HG03045 (cell line): ENCODE results near the gene RASSF4.

Source experiments
- ATAC-seq: cut with Tn5 transposase; IDR thresholded peaks from one replicate; pipeline ENCODE4 v1.9.1; 2021; ENCODE audit warnings: mild to moderate bottlenecking, moderate library complexity; ENCODE audit not compliant: unreplicated experiment

RASSF4 gene

DNA sequence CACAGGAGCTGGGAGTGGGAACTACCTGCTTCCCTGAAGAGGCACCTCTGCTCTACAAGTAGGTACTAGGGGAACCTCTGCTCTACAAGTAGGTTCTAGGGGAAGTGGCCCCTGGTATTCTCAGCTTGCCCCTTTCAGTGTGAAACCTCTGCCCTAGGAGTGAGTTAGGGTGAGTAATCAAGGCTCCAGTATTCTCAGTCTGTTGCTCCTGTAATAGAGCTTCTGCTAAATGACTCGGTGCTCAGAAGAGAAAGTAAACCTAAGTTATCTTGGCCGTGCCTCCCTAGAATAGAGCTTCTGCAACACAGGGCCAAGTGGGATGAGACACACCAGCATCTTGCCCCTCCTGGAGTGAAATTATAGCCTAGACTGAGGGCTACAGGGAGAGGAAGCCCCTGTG, 13.4 kb upstream of the RASSF4 start:
- peak; percentile 60 for ATAC-seq

DNA sequence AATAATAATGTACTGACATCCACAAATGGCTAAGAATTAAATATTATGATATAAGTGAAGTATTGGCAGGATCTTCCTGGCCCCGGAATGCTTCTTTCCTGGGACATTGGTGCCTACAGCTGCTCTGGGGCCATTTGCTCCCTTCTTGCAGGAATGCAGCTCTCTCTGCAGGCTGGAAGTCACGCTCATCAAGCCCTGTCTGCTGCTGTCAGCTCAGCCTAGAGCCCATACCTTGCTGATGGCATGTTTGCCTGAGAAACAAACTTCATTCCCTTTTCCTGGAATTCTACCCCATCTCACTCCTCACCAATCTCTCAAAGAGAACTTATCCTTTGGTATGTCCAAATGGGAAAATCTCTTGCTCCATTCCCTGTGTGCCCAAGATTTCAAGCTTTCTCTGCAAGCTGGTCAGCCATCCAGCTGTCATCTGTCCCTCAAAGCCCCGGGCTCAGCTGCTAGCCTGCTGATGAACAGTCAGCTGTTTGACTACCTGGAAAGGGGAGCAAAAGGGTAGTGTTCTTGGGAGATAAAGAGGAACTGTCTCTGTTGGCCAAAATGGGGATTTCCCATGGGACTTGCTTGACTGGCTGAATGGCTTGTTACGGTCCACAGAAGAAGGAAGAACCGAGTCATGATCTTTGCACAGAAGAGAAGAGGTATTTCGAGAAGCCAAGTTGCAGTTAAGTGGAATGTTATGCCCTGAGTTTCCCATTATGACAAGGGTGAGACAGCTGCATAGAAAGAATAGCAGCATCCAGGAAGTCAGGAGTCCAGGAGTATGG, 12.0 kb upstream of the RASSF4 start:
- peak; percentile 70 for ATAC-seq

DNA sequence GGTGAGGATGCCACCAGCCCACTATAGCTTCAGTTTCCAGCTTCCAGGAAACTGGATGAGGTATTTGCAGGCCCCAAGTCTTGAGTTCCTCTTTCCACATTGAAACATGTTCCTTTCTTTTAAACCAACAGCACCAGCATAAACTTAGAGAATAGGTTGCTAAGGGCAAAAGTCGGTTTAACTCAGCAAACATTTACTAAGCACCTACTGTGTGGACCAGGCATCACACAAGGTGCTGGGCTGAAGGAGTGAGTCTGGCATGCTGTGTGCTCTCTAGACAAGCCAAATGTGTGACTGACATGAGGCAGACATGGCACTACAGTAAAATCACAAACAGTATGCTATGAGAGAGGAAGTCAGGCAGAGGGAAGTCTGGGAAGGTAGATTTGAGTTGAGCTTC, 11.0 kb upstream of the RASSF4 start:
- no peak for ATAC-seq

DNA sequence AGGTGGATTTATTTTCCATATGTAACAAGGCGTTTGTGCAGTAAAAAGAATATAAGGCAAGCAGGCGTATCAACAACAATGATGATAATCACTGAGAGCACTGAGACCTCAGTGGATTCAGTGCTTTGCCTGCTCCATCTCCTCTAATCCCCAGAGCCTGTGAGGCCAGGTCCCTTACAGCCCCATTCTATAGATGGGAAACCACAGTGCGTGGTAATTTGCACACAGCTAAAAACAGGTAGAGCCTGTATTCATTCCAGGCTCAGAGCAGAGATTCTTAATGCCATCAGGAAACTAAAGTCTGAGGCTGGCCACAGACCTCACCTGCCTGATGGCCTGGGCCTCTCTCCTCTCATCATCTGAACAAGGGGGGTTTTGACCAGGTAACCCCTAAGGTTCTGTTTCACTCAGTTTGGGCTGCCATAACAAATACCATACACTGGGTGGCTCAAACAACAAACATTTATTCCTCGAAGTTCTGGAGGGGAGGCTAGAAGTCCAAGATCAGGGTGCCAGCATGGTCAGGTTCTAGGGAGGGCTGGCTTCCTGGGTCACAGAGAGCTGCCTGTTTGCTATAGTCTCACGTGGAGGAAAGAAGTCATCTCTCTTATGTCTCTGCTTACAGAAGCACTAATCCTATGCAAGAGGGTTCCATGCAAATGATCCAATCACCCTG, 10.3 kb upstream of the RASSF4 start:
- no peak for ATAC-seq

DNA sequence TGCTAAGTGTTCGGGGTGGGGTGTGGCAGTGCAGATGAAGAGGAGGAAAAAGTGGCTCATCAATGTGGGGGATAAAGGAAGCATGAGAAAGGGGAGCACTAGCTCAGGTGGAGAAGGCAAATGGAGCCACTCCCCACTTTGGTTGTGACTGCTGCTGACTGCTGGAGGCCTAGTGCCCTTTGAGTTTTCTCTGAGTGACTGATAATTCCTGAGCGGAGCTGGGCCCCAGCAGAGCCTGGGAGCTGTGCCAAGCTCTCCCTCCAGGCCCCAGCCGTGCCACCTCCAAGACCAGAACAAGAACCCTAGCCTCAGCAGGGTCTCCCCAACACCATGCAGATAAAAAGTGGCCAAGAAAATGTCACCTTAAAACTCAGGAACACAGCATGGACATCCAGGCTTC, 9.7 kb upstream of the RASSF4 start:
- no peak for ATAC-seq

DNA sequence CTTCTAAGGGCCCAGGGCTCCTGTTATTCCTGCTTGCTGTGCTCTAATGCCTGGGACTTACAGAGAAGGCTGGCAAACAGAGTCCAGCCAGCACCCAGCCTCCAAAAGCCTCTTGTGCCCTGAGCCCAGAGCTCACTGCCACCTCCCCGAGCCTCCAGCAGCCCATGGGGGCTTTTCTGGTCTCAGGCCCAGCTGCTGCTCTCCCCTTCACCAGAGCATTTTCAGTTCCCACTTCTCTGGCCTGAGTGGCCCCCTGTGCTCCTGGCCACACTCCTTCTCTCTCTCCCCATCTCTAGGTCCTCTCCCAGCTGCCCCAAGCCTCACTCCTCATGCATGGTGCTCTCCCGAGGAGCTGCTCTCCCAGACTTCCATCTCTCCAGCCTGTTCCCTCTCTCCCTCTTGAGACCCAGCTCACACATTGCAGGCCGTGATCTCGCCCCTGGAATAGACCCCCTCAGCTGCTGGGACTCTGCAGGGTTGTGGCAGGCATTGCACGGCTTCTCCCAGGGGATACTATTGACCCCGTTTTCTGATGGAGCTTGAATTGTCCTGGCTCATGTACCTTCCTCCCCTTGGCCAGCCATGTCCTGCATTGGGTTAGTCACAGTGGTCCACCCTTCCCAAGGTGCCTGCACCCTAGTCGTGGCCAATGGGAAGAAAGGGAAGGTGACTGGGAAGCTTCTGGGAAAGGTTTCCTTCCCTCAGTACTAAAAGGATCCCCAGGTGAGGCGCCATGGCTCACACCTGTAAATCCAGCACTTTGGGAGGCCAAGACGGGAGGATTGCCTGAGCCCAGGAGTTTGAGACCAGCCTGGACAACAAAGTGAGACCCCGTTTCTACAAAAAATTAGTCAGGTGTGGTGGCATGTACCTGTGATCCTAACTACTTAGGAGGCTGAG, 9.0 kb upstream of the RASSF4 start:
- no peak for ATAC-seq

DNA sequence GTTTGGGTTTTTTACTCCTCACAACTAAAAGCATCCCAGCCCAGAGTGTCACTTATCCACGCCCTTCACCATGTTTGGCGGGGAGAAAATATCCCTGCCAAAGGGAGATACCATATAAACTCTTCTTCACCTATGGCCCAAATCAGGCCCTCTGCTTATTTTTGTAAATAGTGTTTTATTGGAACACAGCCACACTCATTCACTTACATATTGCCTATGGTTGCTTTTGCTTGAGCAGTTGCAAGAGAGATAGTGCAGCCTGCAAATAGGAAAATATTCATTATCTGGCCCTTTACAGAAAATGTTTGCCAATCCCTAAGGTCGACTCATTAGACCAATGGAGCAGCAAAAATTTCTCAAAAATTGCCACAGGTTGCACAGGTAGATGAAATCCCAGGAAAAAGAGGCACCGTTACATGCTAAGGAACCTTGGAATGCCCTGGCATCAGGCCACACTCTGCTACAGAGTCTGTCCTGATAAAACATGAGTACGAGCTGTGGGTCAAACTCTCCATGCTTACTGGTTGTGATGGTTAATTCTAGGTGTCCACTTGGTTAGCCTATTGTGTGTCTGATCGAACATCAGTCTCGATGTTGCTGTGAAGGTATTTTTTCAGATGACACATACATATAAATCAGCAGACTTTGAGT, 7.9 kb upstream of the RASSF4 start:
- ATAC-seq, result no peak

DNA sequence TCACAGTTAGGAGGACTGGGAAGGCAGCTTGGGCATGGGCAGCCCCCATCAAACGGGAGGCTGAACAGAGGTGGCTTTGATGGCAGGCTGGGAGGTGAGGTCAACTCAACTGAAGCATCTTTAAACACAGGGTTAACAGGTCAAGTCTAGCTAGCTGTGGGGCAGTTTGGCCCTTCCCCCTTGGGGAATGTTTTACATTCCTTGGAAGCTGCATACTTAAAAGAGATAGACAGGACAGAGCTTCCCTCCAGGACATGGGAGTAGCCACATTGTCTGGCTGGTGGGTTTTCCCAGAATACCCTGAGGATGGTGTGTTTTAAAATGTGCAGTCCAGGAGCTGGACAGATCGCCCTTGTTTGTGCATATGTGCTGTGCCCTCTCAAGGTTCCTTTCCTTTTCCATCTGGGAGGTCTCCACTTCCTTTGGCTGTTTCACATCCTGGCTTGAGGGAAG, 6.8 kb upstream of the RASSF4 start:
- ATAC-seq, result no peak

DNA sequence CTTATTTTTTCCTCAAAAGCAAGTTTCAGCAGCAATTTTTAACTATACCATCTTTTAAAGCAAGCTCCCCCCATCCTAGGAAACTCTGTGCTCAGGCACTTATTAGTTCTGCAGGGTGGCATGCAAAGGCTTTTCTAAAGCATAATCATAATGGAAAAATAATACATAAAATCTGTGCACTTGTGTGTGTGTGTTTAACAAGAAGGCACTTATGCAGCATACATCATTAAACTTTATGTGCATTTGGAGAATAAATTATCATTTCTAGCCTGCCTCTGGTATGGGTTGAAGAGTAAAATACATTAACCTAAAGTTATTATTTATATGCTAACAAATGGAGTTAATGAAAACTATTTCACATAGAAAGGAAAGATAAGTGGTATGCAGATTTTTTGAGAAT, 5.6 kb upstream of the RASSF4 start:
- no peak for ATAC-seq

DNA sequence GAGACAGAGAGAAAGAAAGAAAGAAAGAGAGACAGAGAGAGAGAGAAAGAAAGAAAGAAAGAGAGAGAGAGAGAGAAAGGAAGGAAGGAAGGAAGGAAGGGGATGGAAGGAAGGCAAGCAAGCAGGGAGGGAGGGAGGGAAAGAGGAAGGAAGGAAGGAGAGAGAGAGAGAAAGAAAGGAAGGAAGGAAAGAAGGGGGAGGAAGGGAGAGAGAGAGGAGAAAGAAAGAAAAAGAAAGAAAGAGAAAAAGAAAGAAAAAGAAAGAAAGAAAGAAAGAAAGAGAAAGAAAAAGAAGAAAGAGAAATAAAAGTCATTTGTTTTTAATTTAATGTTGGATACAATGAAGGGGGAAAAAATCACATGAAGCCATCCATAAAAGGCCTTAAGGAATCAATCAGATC, 4.6 kb upstream of the RASSF4 start:
- ATAC-seq, result no peak

DNA sequence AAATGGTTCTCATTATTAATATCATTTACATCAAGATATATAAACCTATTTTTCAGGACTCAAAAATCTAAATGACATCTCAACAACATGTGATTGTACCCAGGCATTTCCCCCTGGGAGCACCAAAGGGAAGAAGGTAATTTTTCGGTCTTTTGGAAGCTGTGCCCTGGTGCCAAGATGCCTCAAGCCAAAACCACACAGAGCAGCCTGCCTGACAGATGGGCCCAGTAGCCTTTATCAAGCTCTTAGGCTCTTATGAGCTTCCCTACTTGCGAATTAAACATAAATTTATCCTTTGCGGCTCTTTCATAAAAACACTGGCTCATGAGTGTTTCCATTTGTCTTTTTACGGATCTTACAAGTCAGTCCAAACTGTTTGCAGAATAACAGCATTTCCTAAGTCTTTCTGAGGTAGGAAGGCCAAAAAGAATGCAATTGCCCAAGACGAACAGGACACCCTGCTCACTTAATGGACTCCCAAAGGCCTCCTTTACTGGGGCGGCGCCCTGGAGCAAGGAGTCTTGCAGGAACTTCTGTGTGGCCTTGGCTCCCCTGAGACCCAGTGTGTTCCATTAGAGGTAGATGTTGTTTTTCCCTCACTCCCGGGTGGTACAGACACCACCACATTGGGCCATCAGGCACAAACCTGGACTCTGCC, 4.1 kb upstream of the RASSF4 start:
- no peak for ATAC-seq

DNA sequence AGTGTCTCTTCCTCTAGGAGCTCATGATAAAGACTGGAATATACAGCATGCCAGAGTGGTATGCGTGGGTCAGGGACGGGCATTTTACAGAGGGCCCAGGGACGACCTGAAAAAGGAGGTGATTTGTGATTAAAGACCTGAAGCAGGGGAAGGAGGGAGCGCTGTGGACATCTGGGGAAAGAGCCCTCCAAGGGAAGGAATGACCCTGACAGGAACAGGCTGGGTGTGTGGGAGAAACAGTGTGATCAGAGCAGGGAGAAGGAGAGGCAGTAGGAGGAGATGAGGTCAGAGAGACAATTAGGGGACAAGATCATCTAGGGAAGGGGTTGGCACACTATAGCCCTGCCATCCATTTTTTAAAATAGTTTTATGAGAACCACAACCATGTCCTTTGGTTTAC, 3.4 kb upstream of the RASSF4 start:
- ATAC-seq, result no peak

DNA sequence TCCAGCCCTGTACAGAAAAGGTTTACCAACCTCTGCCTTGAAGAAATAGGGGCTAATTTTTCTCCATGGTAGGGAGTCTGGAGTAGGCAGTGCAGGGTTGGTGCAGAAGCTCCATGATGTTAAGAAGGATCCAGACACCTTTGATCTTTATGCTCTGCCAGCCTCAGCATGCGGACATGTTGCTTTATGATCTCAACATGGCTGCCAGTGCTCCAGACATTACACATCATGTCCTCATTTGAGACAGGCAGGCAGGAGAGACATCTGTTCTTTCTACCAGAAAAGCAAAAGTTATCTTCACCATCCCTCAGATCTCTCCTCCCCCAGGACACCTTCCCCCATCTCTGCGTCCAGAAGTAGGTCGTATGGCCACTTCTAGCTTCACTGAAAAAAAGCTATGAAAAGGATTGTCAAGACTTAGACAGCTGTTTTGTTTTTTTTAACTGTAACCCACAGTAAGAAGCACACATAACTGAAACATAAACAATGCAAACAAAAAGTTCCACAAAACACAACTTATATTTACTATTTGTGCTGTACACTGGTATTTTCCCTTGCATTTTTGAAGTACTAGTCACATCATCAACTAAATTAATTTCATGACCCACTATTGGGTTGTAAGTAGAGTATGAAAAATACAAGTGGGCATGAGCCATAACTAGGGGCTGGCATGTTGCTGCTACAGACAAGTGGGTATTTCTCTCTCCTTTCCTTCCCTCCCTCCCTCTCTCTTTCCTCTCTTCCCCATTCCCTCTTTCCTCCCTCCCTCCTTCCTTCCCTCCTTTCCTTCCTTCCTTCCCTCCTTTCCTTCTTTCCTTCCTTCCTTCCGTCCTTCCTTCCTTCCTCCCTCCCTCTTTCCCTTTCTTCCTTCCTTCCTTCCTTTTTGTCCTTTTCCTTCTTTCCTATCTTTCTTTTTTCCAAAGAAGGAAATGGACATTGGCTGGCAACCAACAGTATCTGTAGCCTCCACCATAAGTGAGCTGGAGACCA, 2.6 kb upstream of the RASSF4 start:
- no peak for ATAC-seq

DNA sequence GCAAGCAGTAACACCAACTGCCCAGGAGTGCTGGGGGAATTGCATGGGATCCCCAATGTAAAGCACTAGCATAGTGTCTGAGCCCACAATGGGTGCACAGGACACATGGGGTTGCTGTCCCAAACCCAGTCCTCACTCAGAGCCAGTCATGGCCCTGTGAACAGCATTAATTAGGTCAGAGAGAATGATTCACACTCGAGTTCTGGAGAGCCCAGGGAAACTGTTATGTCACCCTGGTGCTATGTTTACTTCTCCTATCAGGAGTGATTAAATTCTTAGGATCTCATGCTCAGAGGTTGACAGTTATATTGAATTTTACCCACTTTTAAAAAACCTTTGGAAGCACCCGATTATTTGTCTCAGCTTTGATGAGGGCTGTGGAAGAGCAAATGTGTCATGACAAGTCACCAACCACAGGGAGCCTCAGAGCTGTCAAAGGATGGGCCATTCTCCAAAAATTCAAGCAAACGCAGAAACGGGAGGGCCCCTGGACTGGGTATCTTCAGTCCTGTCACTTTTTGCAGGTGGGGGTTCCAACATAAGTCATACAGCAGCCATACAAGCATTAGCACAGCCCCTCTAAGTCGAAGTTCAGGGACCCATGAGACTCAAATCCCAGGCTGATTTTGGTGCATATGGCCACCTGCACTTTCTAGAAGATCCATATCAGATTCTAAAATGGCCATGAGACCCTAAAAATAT, 1.3 kb upstream of the RASSF4 start:
- ATAC-seq, result no peak

DNA sequence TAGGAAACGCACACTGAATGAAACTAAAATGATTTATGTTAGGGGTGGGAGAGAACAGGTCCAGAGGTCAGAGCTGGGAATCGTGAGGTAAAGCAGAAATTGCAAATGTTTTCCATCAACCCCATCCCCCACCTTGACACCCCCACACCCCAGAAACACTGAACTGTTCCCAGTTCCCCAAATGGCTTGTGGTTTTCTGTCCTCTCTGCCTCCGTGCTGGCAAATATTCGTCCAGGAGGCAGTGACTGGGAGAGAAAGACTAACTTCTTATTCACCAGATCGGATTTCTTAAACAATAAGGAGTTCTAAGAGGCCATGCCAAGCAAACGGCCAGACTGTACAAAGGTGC, 730 bp upstream of the RASSF4 start:
- ATAC-seq, result no peak

DNA sequence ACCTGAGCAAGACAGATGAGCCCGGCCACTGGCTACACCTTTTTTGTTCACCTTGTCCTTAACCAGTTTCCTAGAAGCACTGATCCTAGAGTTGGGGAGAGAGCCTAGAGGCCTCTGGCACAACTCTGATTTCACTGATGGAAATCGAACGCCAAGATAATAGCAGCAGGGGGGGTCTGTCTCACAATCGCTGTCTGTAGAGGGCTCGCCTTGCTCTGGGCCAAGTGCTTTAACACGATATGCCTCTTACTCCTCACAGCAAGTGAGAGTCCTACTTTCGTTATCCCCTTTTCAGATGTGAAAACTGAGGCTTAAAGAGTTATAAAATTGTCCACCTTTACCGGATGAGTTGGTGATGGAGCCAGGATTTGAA, 472 bp downstream of the RASSF4 start:
- no peak for ATAC-seq

DNA sequence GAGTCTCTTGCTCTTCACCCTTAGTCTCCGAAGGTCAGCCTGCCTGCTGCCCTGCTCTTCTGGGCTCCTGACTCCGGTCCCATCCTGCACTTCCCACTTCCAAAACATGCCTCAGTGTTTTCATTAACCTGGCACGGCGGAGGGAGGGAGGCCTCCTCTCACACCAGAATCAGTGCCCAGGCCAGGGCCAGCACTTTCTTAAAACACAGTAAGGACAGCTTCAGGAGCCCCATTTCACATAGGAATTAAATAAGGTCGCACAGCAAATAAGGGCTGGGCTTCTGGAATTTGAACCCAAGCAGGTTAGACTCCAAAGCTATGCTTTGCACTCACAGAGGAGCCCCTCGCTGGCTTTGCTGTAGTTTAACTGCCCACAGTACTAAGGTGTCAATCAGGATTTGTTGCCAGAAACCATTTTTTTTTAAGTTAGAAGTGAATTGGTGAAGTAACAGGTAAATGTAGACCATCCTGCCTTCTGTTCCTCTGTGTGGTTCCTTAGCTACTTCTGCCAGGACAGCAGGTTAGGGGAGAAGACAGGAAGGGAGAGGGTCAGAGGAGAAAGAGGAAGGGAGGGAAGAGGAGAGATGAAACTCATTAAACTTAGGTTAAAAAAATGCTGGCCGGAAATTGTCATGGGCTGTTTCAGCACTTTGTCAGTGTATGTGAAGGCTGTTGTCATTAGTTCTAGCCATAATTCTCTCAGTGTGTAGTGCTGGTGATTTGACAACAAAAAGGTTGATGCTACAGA, 1.1 kb downstream of the RASSF4 start:
- ATAC-seq, result no peak

DNA sequence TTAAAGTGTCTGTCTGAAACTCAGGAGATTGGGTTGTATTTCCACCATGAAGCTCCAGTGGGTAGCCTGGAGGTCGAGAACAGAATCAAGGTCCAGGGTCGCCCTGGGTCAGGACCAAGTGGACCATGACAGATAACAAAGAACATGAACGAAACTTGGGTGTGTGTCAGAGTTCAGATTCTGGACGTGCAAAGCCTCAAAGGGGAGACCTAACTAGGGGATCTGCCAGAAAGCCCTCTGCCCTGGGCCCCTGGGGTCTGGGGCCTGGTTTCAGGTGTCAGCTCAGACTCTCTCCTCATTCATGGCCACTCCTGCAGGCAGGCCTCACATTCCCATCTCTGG, 1.6 kb downstream of the RASSF4 start:
- ATAC-seq, result no peak
